Measurements from ENCODE around the gene SOCS1. TPM values are rescaled to one million over a fixed set of nuclear protein-coding genes. Genes with fewer than 3 reads are reported as not detected.
"Not testable (repeated sequence)": the region's sequence is repeated elsewhere in the genome, so short reads cannot be mapped to it uniquely, and the experiment has no call there.

The SOCS1 gene
- total RNA-seq, 1 donor from 2014 or later, result 1.6 TPM

DNA sequence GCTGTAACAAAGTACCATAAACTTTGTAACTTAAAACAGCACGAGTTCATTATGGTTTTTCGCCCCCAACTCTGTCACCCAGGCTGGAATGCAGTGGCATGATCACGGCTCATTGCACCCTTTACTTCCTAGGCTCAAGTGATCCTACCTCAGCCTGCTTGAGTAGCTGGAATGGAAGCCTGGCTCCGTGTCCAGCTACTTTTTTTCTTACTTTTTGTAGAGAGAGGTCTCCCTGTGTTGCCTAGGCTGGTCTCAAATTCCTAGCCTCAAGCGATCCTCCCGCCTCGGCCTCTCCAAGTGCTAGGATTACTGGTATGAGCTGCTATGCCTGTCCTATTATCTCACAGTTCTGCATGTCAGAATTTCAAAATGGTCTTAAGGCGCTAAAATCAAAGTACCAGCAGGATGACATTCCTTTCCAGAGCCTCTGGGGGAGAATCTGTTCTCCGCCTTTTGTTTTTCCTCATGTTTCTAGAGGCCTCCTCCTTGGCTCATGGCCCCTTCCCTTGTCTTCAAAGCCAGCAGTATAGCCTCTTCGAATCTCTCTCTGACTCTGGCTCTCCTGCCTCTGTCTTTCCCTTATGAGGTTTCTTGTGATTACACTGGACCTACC lies 35.2 kb upstream of the SOCS1 start:
- DNase-seq (ENCODE audit: low spot score), result peak; percentile 36
- no peak overlapping the region for H3K9ac ChIP-seq
- peaks cover 6% of the 10 kb centered on the region for H3F3A ChIP-seq (ENCODE audit: low read depth)
- H3K4me1 Mint-ChIP-seq, result peaks cover 26% of the 10 kb centered on the region
- no peaks in the 10 kb centered on the region for H3K36me3 ChIP-seq
- peaks cover 6% of the 10 kb centered on the region for H3K9me3 Mint-ChIP-seq
- H3K4me3 ChIP-seq, result no peak overlapping the region
- H3K27me3 ChIP-seq, result no peaks in the 10 kb centered on the region
- H4K20me1 ChIP-seq (ENCODE audit: low read depth), result no peaks in the 10 kb centered on the region
- H3K27ac Mint-ChIP-seq, result no peak overlapping the region
- no peaks in the 10 kb centered on the region for H3K36me3 Mint-ChIP-seq
- no peaks in the 10 kb centered on the region for H3K4me1 ChIP-seq
- H3K4me2 ChIP-seq, result no peak overlapping the region
- no peaks in the 10 kb centered on the region for H3K9me3 ChIP-seq (ENCODE audit: low read depth)
- TF ChIP-seq CTCF (IDR thresholded peaks at IDR 0.05) (no peak), EZH2phosphoT487 (IDR thresholded peaks at IDR 0.05) (no peak), EZH2 (IDR thresholded peaks at IDR 0.05) (no peak)
- no peak overlapping the region for H2AFZ ChIP-seq (replicated peaks)
- no peaks in the 10 kb centered on the region for H3K79me2 ChIP-seq (ENCODE audit: low read depth)
- H3K27me3 Mint-ChIP-seq (ENCODE audit: insufficient read depth, low read depth), result peaks cover 5% of the 10 kb centered on the region
- peak overlapping the region; percentile 15 for H3K4me3 Mint-ChIP-seq
- H3K27ac ChIP-seq, result no peak overlapping the region

GRCh38 chr16:11290102-11290893 lies 34.3 kb upstream of the SOCS1 start:
- no peaks in the 10 kb centered on the region for H3K27me3 ChIP-seq
- no peaks in the 10 kb centered on the region for H3K36me3 ChIP-seq
- H3K9ac ChIP-seq, result no peak overlapping the region
- no peaks in the 10 kb centered on the region for H3K79me2 ChIP-seq (ENCODE audit: low read depth)
- no peak overlapping the region for H3K27ac ChIP-seq
- H3K4me3 ChIP-seq, result no peak overlapping the region
- peaks cover 6% of the 10 kb centered on the region for H3K9me3 Mint-ChIP-seq
- H3K4me1 ChIP-seq, result peaks cover 3% of the 10 kb centered on the region
- H3F3A ChIP-seq (ENCODE audit: low read depth), result peaks cover 6% of the 10 kb centered on the region
- no peak for TF ChIP-seq EZH2 (IDR thresholded peaks at IDR 0.05)
- TF ChIP-seq EZH2phosphoT487 (IDR thresholded peaks at IDR 0.05), result no peak
- no peak for TF ChIP-seq CTCF (IDR thresholded peaks at IDR 0.05)
- H2AFZ ChIP-seq (replicated peaks), result no peak overlapping the region
- peak overlapping the region; percentile 66 for H3K27ac Mint-ChIP-seq
- H3K4me2 ChIP-seq, result no peak overlapping the region
- H3K9me3 ChIP-seq (ENCODE audit: low read depth), result no peaks in the 10 kb centered on the region
- no peaks in the 10 kb centered on the region for H3K36me3 Mint-ChIP-seq
- H4K20me1 ChIP-seq (ENCODE audit: low read depth), result no peaks in the 10 kb centered on the region
- DNase-seq (ENCODE audit: low spot score), result no peak
- H3K4me3 Mint-ChIP-seq, result no peak overlapping the region
- peaks cover 33% of the 10 kb centered on the region for H3K4me1 Mint-ChIP-seq
- peaks cover 10% of the 10 kb centered on the region for H3K27me3 Mint-ChIP-seq (ENCODE audit: insufficient read depth, low read depth)

DNA sequence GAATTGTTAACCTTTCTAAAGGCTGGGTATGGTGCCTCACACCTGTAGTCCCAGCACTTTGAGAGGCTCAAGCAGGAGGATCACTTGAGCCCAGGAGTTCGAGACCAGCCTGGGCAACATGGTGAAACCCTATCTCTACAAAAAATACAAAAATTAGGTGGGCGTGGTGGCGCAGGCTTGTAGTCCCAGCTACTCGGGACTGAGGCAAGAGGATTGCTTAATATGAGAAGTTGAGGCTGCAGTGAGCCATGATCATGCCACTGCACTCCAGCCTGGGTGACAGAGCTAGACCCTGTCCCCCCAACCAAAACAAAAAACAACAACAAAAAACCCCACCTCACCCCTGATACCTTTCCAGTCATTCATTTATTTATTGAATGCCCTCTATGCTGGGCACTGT lies 33.7 kb upstream of the SOCS1 start:
- H3K9me3 Mint-ChIP-seq, result not testable (repeated sequence)
- H3K4me1 Mint-ChIP-seq, result peaks cover 35% of the 10 kb centered on the region

GRCh38 chr16:11289202-11289601 lies 33.2 kb upstream of the SOCS1 start:
- Mint-ChIP-seq H3K27me3 (ENCODE audit: insufficient read depth, low read depth) (peaks cover 10% of the 10 kb centered on the region), H3K4me1 (peaks cover 35% of the 10 kb centered on the region), H3K9me3 (peaks cover 6% of the 10 kb centered on the region), H3K27ac (no peak overlapping the region), H3K4me3 (no peak overlapping the region), H3K36me3 (no peaks in the 10 kb centered on the region)
- Histone ChIP-seq H3K36me3 (no peaks in the 10 kb centered on the region), H3K27ac (no peak overlapping the region), H2AFZ (replicated peaks) (no peak overlapping the region), H4K20me1 (ENCODE audit: low read depth) (no peaks in the 10 kb centered on the region), H3K79me2 (ENCODE audit: low read depth) (no peaks in the 10 kb centered on the region), H3K4me2 (no peak overlapping the region), H3K9ac (no peak overlapping the region), H3K4me3 (no peak overlapping the region), H3K9me3 (ENCODE audit: low read depth) (no peaks in the 10 kb centered on the region), H3F3A (ENCODE audit: low read depth) (peaks cover 6% of the 10 kb centered on the region), H3K27me3 (no peaks in the 10 kb centered on the region), H3K4me1 (peaks cover 3% of the 10 kb centered on the region)
- TF ChIP-seq EZH2 (IDR thresholded peaks at IDR 0.05) (no peak), EZH2phosphoT487 (IDR thresholded peaks at IDR 0.05) (no peak), CTCF (IDR thresholded peaks at IDR 0.05) (no peak)
- no peak for DNase-seq (ENCODE audit: low spot score)

More for the DNA sequence above, 33.7 kb upstream of the SOCS1 start:
- H3K4me2 ChIP-seq; DNase-seq (ENCODE audit: low spot score); H4K20me1 ChIP-seq (ENCODE audit: low read depth); H3K9me3 ChIP-seq (ENCODE audit: low read depth); H2AFZ ChIP-seq (replicated peaks); H3K9ac ChIP-seq; H3K4me3 Mint-ChIP-seq; H3K4me1 ChIP-seq; H3K36me3 Mint-ChIP-seq; H3K4me3 ChIP-seq; H3K27ac Mint-ChIP-seq; H3K27ac ChIP-seq; H3K36me3 ChIP-seq; H3K27me3 ChIP-seq; H3F3A ChIP-seq (ENCODE audit: low read depth); H3K79me2 ChIP-seq (ENCODE audit: low read depth): not testable (repeated sequence)
- H3K27me3 Mint-ChIP-seq (ENCODE audit: insufficient read depth, low read depth), result peaks cover 10% of the 10 kb centered on the region

All from neural progenitor cell (in vitro differentiated cells).